ENCODE data around the gene DOCK3.

Gene DOCK3

DNA sequence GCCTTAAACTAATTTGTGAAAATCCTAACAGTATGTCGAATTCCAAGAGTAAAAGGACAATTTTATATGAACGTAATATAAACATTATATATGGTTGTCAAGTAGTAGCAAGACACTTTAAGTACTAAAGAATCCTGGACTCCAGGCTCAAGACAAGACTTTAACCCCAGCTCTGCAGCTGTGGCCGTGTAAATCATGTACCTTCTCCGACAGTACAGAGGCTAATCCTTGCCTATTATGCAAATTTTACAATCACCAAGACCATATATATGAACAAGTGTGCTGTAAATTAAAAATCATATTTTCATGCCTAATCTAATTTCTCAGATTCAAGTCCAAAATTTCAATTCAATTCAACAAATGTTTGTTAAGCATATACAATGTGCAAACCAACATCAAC is 752.2 kb downstream of the DOCK3 start:
- no peak for DNase-seq (ENCODE audit: low read depth, low spot score)
- H3K4me1 ChIP-seq (ENCODE audit: control insufficient read depth, insufficient read depth, low read length): no peaks in the 10 kb centered on the region
- peaks cover 3% of the 10 kb centered on the region; the same call in 1 of the 2 replicates for H3K36me3 ChIP-seq (ENCODE audit: control insufficient read depth, insufficient read depth, low read length)
- no peaks in the 10 kb centered on the region for H3K27me3 ChIP-seq (ENCODE audit: control insufficient read depth, insufficient read depth, low read length)
- no peak overlapping the region for H3K4me3 ChIP-seq (ENCODE audit: low read length)
- H3K27ac ChIP-seq (ENCODE audit: low read length): no peak overlapping the region
- no peaks in the 10 kb centered on the region for H3K9me3 ChIP-seq (ENCODE audit: control insufficient read depth, insufficient read depth, low read length)
- no CpG with 5 or more reads among the region's 4 CpGs for WGBS (ENCODE audit: insufficient coverage, insufficient read length)

DNA sequence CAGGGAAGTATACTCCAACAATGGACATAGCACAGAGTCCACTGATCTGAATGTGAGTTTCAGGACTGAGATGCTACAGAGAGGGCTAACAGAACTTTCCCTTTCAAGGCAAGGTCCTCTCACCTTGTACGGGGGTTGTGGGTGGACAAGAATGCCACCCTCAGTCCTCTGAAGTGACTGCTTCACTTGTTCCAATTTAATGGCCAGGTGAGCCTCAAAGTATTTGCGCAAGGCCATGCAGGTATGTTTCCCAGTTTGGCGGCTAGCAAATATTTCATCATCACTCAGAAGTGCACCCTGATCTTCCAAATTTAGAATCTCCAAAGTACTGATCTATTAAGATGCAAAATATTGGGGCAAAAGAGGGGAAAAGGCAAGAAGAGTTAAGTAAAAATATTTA is 754.4 kb downstream of the DOCK3 start:
- WGBS (ENCODE audit: insufficient coverage, insufficient read length): no CpG with 5 or more reads among the region's 3 CpGs
- Histone ChIP-seq H3K4me3 (ENCODE audit: low read length) (no peak overlapping the region), H3K9me3 (ENCODE audit: control insufficient read depth, insufficient read depth, low read length) (no peaks in the 10 kb centered on the region), H3K27me3 (ENCODE audit: control insufficient read depth, insufficient read depth, low read length) (no peaks in the 10 kb centered on the region), H3K36me3 (ENCODE audit: control insufficient read depth, insufficient read depth, low read length) (peaks cover 5% of the 10 kb centered on the region; the same call in 1 of the 2 replicates), H3K4me1 (ENCODE audit: control insufficient read depth, insufficient read depth, low read length) (no peaks in the 10 kb centered on the region), H3K27ac (ENCODE audit: low read length) (no peak overlapping the region)
- no peak for DNase-seq (ENCODE audit: low read depth, low spot score)

Measured in iPS DF 6.9 (cell line).